Measurements from ENCODE around the gene DMXL1.
"Not testable (repeated sequence)": the region's sequence is repeated elsewhere in the genome, so short reads cannot be mapped to it uniquely, and the experiment has no call there.

DMXL1 gene

DNA sequence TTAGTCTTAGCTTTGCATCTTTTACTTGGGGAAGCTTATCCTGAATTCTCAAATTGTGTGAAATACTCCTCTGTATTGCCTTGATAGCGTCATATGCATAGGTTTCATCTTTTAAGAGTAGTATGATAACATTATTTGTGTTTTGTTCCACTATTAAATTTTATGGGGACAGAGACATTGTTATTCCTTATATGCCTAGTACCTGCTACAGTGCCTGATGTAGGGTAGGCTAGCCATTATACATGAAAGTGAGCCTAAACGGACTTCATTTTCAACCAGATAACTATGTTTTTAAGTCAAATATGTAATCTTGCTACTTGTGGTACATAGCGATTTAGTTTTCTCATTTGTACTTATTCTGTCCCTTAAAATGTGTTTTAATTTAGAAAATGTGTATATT is 105.9 kb downstream of the DMXL1 start:
- TF ChIP-seq, protein P1, sequence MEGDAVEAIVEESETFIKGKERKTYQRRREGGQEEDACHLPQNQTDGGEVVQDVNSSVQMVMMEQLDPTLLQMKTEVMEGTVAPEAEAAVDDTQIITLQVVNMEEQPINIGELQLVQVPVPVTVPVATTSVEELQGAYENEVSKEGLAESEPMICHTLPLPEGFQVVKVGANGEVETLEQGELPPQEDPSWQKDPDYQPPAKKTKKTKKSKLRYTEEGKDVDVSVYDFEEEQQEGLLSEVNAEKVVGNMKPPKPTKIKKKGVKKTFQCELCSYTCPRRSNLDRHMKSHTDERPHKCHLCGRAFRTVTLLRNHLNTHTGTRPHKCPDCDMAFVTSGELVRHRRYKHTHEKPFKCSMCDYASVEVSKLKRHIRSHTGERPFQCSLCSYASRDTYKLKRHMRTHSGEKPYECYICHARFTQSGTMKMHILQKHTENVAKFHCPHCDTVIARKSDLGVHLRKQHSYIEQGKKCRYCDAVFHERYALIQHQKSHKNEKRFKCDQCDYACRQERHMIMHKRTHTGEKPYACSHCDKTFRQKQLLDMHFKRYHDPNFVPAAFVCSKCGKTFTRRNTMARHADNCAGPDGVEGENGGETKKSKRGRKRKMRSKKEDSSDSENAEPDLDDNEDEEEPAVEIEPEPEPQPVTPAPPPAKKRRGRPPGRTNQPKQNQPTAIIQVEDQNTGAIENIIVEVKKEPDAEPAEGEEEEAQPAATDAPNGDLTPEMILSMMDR (IDR thresholded peaks at IDR 0.05; ENCODE audit: insufficient read depth, low read depth, low read length, missing control alignments) = no peak
- no peak overlapping the region for H3K4me3 ChIP-seq (ENCODE audit: low read depth, low read length)
- no peak for DNase-seq (ENCODE audit: low read depth)

DNA sequence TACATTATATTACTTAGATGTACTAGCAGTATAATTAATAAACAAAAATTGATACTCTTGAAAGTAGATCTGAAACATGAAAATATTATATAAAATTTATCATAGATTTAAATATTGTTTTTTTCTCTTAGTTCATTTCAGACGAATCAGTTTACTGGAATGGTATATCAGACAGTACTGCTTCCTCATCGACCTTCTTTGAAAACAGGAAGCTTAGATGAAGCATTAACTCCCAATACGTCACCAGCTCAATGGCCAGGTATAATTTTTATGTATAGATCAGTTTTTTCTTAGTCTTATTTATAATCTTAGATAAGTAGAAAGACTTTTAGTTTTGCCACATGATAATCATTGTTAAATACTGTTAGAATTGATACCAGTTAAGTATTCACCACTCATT is 106.3 kb downstream of the DMXL1 start:
- TF ChIP-seq, protein P1 (IDR thresholded peaks at IDR 0.05; ENCODE audit: insufficient read depth, low read depth, low read length, missing control alignments) = no peak
- H3K4me3 ChIP-seq (ENCODE audit: low read depth, low read length) = no peak overlapping the region
- no peak for DNase-seq (ENCODE audit: low read depth)

DNA sequence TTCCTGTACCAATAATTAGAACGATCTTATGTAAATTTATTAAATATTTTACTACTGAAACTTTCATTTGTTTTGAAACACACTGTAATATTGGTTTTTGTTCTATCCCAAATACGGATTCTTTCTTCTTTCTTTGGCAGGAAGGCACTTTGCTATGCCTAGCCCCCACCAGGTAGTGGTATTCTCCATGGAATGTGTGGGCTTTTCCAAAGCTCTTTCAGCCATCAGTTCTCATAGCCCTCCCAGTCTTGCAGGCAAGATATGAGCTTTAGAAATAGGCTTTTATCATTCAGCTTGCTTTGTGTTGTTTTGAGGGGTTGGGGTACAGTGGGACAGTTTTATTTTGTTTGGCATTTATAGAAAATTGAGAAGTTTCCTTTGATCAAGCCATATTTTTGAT is 107.5 kb downstream of the DMXL1 start:
- no peak overlapping the region for H3K4me3 ChIP-seq (ENCODE audit: low read depth, low read length)
- DNase-seq (ENCODE audit: low read depth) = no peak
- TF ChIP-seq, protein P1 (IDR thresholded peaks at IDR 0.05; ENCODE audit: insufficient read depth, low read depth, low read length, missing control alignments) = no peak

DNA sequence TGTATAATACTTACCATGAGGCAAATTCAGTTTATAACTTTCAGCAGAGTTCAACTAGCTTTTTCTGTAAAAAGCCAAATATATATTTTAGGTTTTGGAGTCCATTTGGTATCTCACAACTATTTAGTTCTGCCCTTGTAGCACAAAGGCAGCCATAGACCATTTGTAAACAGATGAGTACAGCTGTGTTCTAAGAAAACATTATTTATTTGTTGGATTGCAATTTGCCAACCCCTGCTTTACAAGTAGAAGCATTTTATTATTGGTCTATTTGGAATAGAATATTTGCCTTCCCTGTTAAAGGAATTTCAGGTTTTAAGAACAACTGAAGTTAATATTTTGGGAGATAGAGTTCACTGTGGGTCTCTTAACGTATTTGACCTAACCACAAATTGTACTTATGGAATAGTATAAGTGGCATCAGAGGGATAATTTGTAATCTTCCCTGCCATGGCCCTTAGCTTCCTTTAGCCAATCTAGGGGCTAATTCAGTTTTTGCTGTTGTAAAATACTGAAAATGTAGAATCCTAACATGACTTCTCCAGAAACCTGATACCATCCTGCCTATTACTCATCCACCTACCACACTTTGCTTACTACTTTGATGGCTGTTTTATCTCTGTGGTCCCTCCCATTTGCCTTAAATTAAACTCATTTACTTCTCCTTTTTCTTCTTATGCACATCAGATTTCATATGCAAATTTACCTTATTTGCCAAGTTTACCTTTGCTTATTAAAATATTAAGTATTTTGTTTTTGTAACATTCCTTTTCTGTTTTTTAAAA is 109.2 kb downstream of the DMXL1 start:
- no peak for DNase-seq (ENCODE audit: low read depth)
- TF ChIP-seq, protein P1 (IDR thresholded peaks at IDR 0.05; ENCODE audit: insufficient read depth, low read depth, low read length, missing control alignments) = no peak
- H3K4me3 ChIP-seq (ENCODE audit: low read depth, low read length) = no peak overlapping the region

DNA sequence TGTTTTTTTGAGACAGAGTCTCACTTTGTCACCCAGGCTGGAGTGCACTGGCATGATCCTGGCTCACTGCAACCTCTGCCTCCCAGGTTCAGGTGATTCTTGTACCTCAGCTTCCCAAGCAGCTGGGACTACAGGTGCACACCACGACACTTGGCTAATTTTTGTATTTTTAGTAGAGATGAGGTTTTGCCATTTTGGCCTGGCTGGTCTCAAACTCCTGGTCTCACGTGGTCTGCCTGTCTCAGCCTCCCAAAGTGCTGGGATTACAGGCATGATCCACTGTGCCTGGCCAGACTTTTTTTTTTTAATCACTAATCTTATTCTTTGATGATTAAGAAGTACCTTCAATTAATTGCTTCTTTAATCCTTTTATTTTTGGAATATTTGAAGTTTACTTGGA is 114.6 kb downstream of the DMXL1 start:
- H3K4me3 ChIP-seq (ENCODE audit: low read depth, low read length); DNase-seq (ENCODE audit: low read depth): not testable (repeated sequence)

DNA sequence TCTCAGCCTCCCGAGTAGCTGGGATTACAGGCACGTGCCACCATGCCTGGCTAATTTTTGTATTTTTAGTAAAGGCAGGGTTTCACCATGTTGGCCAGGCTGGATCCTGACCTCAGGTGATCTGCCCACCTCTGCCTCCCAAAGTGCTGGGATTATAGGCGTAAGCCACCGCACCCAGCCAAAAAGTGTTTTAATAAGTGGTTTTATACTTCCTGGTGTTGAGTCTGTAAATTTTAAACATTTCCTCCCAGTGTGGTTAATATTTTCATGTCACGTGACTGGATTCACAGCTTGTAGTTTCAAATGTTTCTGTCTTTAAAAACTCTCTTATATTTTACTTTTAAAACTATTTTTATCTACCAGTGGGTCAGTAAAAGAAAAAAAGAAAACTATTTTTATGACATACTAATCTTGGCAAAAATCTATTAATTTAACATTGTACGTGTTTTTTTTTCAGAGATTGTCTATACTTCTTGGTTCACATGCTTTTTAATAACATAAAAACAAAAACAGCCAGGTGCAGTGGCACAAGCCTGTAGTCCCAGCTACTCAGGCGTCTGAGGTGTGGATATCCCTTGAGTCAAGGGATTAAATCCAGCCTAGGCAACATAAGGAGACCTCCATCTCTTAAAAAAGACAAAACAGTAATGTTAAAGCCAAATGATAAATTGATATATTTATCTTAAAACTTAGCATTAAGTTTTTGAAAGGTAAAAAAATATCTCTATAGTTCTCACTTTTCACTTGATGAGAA is 117.1 kb downstream of the DMXL1 start:
- peak; percentile 21 for DNase-seq (ENCODE audit: low read depth)

More for the DNA sequence above, 117.1 kb downstream of the DMXL1 start:
- TF ChIP-seq, protein P1 (IDR thresholded peaks at IDR 0.05; ENCODE audit: insufficient read depth, low read depth, low read length, missing control alignments) = no peak
- H3K4me3 ChIP-seq (ENCODE audit: low read depth, low read length) = no peak overlapping the region
